D721Med (cell line): Measurements from ENCODE around the gene PGD.

Experiments used
- DNase-seq: peaks from one replicate; pipeline ENCODE4 v3.0.0; 2011; ENCODE audit warnings: low spot score; ENCODE audit not compliant: insufficient read length
- FAIRE-seq: peaks from 2 replicates; lab custom pipeline; 2011; peaks lifted over from hg19 to GRCh38; lab: Jason Lieb, UNC
- TF ChIP-seq, protein P1 (sequence below): IDR thresholded peaks from 2 replicates; pipeline ENCODE4 v1.5.1; 2012; ENCODE audit warnings: mild to moderate bottlenecking, control low read depth; ENCODE audit not compliant: insufficient read depth; ENCODE audit errors: missing control alignments

PGD gene

DNA sequence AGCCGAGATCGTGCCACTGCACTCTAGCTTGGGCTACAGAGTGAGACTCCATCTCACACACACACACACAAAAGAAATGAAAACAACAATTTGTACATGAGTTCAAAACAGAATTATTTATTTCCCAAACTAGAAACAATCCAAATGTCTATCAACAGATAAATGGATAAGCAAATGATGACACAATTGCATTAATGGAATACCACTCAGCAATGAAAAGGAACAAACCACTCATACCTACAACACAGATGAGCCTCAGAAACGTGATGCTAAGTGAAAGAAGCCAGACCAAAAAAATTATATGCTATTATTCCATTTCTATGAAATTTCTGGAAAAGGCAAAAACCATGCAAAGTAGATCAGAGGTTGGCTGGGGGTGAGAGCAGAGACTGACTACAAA lies 2.0 kb upstream of the PGD start:
- TF ChIP-seq, protein P1, sequence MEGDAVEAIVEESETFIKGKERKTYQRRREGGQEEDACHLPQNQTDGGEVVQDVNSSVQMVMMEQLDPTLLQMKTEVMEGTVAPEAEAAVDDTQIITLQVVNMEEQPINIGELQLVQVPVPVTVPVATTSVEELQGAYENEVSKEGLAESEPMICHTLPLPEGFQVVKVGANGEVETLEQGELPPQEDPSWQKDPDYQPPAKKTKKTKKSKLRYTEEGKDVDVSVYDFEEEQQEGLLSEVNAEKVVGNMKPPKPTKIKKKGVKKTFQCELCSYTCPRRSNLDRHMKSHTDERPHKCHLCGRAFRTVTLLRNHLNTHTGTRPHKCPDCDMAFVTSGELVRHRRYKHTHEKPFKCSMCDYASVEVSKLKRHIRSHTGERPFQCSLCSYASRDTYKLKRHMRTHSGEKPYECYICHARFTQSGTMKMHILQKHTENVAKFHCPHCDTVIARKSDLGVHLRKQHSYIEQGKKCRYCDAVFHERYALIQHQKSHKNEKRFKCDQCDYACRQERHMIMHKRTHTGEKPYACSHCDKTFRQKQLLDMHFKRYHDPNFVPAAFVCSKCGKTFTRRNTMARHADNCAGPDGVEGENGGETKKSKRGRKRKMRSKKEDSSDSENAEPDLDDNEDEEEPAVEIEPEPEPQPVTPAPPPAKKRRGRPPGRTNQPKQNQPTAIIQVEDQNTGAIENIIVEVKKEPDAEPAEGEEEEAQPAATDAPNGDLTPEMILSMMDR, result no peak
- DNase-seq (no peak), FAIRE-seq (no peak)

DNA sequence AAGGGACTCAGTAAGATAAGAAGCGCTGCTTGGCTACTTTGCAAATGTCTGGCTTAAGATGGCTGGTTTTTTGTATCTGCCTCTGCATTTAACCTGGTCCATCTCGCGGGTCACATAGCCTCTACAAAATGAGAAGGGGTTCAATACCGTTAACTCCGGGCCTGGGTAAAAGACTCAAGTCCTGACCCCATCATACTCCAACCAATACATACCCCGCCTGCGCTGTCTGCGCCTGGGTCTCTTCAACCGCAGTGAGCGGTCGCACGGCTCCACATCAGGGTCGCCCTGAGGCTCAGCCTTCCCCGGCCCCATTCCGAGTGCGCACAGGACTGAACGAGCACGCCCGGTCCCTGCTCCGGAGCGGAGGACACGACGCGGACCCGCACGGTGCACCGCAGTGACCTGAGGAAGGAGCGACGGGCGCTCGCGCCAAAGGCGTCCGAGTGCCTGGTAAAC lies 558 bp upstream of the PGD start:
- FAIRE-seq (no peak), DNase-seq (no peak)
- TF ChIP-seq, protein P1, result no peak

DNA sequence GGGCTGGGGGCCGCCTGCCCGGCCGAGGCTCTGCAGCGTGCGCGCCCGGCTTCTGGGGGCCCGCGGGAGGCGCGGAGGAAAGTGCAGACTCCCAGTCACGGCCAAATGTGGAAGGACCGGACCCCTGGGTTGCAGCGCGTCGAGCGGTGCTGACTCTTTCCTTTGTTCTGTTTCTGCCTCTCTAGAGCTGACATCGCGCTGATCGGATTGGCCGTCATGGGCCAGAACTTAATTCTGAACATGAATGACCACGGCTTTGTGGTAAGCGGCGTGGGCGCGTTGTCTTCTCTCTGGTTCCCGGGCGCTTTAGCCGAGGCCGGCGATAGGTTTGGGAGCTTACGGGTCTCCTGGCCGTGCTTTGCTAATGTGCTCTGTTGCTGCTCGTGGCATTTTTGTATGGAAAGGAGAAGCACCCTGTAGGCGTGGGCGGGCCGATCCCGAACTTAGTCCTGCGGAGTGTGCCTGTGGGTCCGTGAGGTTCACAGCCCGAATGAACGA lies 629 bp downstream of the PGD start:
- DNase-seq, result no peak
- no peak for FAIRE-seq
- TF ChIP-seq, protein P1, result no peak

GRCh38 chr1:10400013-10400412 lies 1.1 kb downstream of the PGD start:
- FAIRE-seq, result no peak

DNA sequence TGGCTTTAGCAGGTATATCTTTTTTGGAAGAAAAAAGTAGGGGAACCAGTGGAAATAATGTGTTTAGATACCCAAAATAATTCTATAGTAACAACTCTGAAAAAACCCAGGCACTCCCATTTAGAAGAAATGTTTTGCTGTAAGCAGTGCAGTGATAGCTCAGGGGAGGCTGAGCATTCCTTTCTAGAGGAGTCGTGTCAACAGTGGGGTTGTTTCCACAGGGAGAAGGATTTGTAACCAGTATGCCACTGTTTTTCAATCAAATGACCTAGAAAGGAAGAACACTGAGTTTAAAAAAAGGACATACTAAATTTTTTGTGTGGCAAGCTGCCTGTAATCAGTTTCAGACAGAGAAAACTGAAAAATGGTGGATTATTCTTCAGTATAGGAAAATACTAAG lies 2.4 kb downstream of the PGD start:
- DNase-seq (no peak), FAIRE-seq (no peak)
- TF ChIP-seq, protein P1, result no peak

More at GRCh38 chr1:10400013-10400412, 1.1 kb downstream of the PGD start:
- TF ChIP-seq, protein P1, result no peak
- no peak for DNase-seq

- TF ChIP-seq, protein P1, result no peak
- DNase-seq, result no peak
Measured at GRCh38 chr1:10402729-10403274, 3.9 kb downstream of the PGD start.

GRCh38 chr1:10407201-10407600 lies 8.3 kb downstream of the PGD start:
- DNase-seq (no peak), FAIRE-seq (no peak)
- TF ChIP-seq, protein P1, result no peak

More at GRCh38 chr1:10402729-10403274, 3.9 kb downstream of the PGD start:
- FAIRE-seq, result no peak
